GM12878 (cell line): ENCODE results near the gene SERPINA6. TPM values are rescaled to one million over a fixed set of nuclear protein-coding genes. Genes with fewer than 3 reads are reported as not detected.

Experiments
- ATAC-seq: fragments of 200-7000 bp; cut with Tn5 transposase; 3 replicates; pipeline ENCODE4 v1.9.1; 2020; ENCODE audit warnings: mild to moderate bottlenecking, moderate library complexity
- BruUV-seq: library from RNA; stranded (reverse); fragments of 400-500 nt; replicated peaks from 2 replicates; lab custom pipeline; 2021; lab: Mats Ljungman, UMichigan
- CTCF ChIA-PET: fragments of 300-600 bp; sonication (Branson Sonifier 250); formaldehyde crosslinking; extraction: SDS; loops from one replicate; lab custom pipeline; 2021; ENCODE audit warnings: inconsistent platforms; lab: Yijun Ruan, JAX
- POLR2A ChIA-PET: fragments of 350-600 bp; formaldehyde crosslinking; extraction: SDS; loops from one replicate; lab custom pipeline; 2021; ENCODE audit warnings: inconsistent platforms; lab: Charles Lee
- RAD21 ChIA-PET: fragments of 300-600 bp; sonication (Branson Sonifier 250); formaldehyde crosslinking; loops from one replicate; lab custom pipeline; 2023; ENCODE audit warnings: antibody characterized with exemption; ENCODE audit not compliant: unreplicated experiment; lab: Charles Lee
- SMC1A ChIA-PET: fragments of 300-600 bp; sonication (Branson Sonifier 250); formaldehyde crosslinking; loops from one replicate; lab custom pipeline; 2023; ENCODE audit not compliant: unreplicated experiment, uncharacterized antibody; lab: Charles Lee
- DNase-seq: peaks from one replicate; pipeline ENCODE4 v3.0.0-alpha.2; 2011; ENCODE audit warnings: low read depth, low spot score
- FAIRE-seq: peaks from 3 replicates; lab custom pipeline; 2011; peaks lifted over from hg19 to GRCh38; lab: Jason Lieb, UNC
- H2AFZ ChIP-seq: 2 replicates; pipeline ENCODE4 v1.6.0; 2011; ENCODE audit warnings: low read depth, low read length, control low read depth; ENCODE audit not compliant: control insufficient read depth
- H3K27ac ChIP-seq: 2 replicates; pipeline ENCODE4 v1.5.1; 2011; ENCODE audit warnings: control low read depth; ENCODE audit not compliant: control insufficient read depth, insufficient read depth
- H3K27me3 ChIP-seq, 2 experiments: replicated peaks in 1 of 2; 2 replicates each; pipeline versions ENCODE4 v1.6.0 to v1.6.1; 2011; ENCODE audit warnings: low read length in 1 of 2; ENCODE audit not compliant: control insufficient read depth in 2 of 2, insufficient read depth in 2 of 2
- H3K36me3 ChIP-seq, 2 experiments: 2 replicates each; pipeline ENCODE4 v1.5.1; 2011; ENCODE audit warnings: low read length in 1 of 2; ENCODE audit not compliant: control insufficient read depth in 2 of 2, insufficient read depth in 2 of 2
- H3K4me1 ChIP-seq: 2 replicates; pipeline ENCODE4 v1.6.1; 2011; ENCODE audit warnings: mild to moderate bottlenecking, low read length, moderate library complexity, mixed read lengths; ENCODE audit not compliant: control insufficient read depth, insufficient read depth
- H3K4me2 ChIP-seq: 2 replicates; pipeline ENCODE4 v1.6.0; 2011; ENCODE audit warnings: control low read depth; ENCODE audit not compliant: control insufficient read depth, insufficient read depth
- H3K4me3 ChIP-seq: fragments of 200-600 bp; sonication (generic); 2 replicates; pipeline ENCODE4 v1.5.1; 2016
- H3K79me2 ChIP-seq: 2 replicates; pipeline ENCODE4 v1.6.0; 2011; ENCODE audit warnings: low read length; ENCODE audit not compliant: control insufficient read depth, insufficient read depth
- H3K9ac ChIP-seq: 2 replicates; pipeline ENCODE4 v1.8.0; 2011; ENCODE audit warnings: low read length, control low read depth, mixed read lengths; ENCODE audit not compliant: control insufficient read depth, insufficient read depth
- H3K9me3 ChIP-seq: replicated peaks from 3 replicates; pipeline ENCODE4 v1.5.1; 2011; ENCODE audit warnings: mild to moderate bottlenecking, low read length; ENCODE audit not compliant: control insufficient read depth, insufficient read depth
- H4K20me1 ChIP-seq: 2 replicates; pipeline ENCODE4 v1.6.0; 2011; ENCODE audit not compliant: control insufficient read depth, insufficient read depth
- ATF2 ChIP-seq: IDR thresholded peaks from 2 replicates; pipeline ENCODE4 v1.6.1; 2012; ENCODE audit warnings: low read length, inconsistent platforms
- BMI1 ChIP-seq: fragments of 450-650 bp; IDR thresholded peaks from 2 replicates; pipeline ENCODE4 v1.6.1; 2016; ENCODE audit warnings: mild to moderate bottlenecking, moderate library complexity, borderline replicate concordance
- CTCF ChIP-seq, 3 experiments: IDR thresholded peaks in 2 of 3; conservative IDR thresholded peaks in 1 of 3; 2 replicates each; pipeline ENCODE4 v1.5.1; 2011; ENCODE audit warnings: low read depth in 3 of 3, low read length in 3 of 3, mild to moderate bottlenecking in 3 of 3, control low read depth in 2 of 3, moderate library complexity in 2 of 3, inconsistent platforms in 1 of 3, mixed read lengths in 1 of 3; ENCODE audit not compliant: control insufficient read depth in 2 of 3, insufficient read depth in 1 of 3; ENCODE audit errors: extremely low read depth in 1 of 3
- EED ChIP-seq: sonication (generic); IDR thresholded peaks from 2 replicates; pipeline ENCODE4 v1.6.1; 2016; ENCODE audit warnings: antibody characterized with exemption, low read depth
- EGR1 ChIP-seq, 2 experiments: IDR thresholded peaks; 1 replicate in 1 of 2; 2 replicates in 1 of 2; pipeline ENCODE4 v1.6.1; 2011 to 2012; ENCODE audit warnings: low read depth in 2 of 2, low read length in 2 of 2, borderline replicate concordance in 1 of 2, mild to moderate bottlenecking in 1 of 2, moderate library complexity in 1 of 2
- HDGF ChIP-seq: fragments of 450-650 bp; IDR thresholded peaks from 2 replicates; pipeline ENCODE4 v1.6.1; 2016; ENCODE audit warnings: antibody characterized with exemption
- HSF1 ChIP-seq: fragments of 150-350 bp; IDR thresholded peaks from 2 replicates; pipeline ENCODE4 v1.6.1; 2014; ENCODE audit warnings: mild to moderate bottlenecking, low read depth, low read length
- MEF2B ChIP-seq: fragments of 450-650 bp; IDR thresholded peaks from 2 replicates; pipeline ENCODE4 v1.6.1; 2018; ENCODE audit warnings: mild to moderate bottlenecking, moderate library complexity; ENCODE audit not compliant: partially characterized antibody, poor library complexity, severe bottlenecking
- POU2F2 ChIP-seq: IDR thresholded peaks from 3 replicates; pipeline ENCODE4 v1.6.1; 2011; ENCODE audit warnings: low read depth, mild to moderate bottlenecking, low read length, borderline replicate concordance
- RUNX3 ChIP-seq: IDR thresholded peaks from 2 replicates; pipeline ENCODE4 v1.6.1; 2012; ENCODE audit warnings: low read length, inconsistent platforms
- SPI1 ChIP-seq: IDR thresholded peaks from 2 replicates; pipeline ENCODE4 v1.6.1; 2011; ENCODE audit warnings: low read depth, mild to moderate bottlenecking, low read length, moderate library complexity, borderline replicate concordance; ENCODE audit not compliant: insufficient read depth
- SRF ChIP-seq, 2 experiments: IDR thresholded peaks; 2 replicates each; pipeline ENCODE4 v1.6.1; 2011; ENCODE audit warnings: low read depth in 2 of 2, low read length in 2 of 2, mild to moderate bottlenecking in 1 of 2, moderate library complexity in 1 of 2
- TCF7 ChIP-seq: IDR thresholded peaks from 2 replicates; pipeline ENCODE4 v1.6.1; 2014; ENCODE audit warnings: antibody characterized with exemption, borderline replicate concordance
- ZBTB40 ChIP-seq: fragments of 450-650 bp; IDR thresholded peaks from 2 replicates; pipeline ENCODE4 v1.6.1; 2016; ENCODE audit warnings: mild to moderate bottlenecking, moderate library complexity, borderline replicate concordance
- in situ Hi-C: fragments of 300-500 bp; cut with MboI; formaldehyde crosslinking; loops from 9 replicates; pipeline ENCODE4 v1.14.3; 2018; ENCODE audit warnings: mixed read lengths
- intact Hi-C: fragments of 100-400 bp; cut with micrococcal nuclease; formaldehyde crosslinking; loops from one replicate; pipeline ENCODE4 v1.14.2; 2022; ENCODE audit not compliant: unreplicated experiment
- polyA plus RNA-seq, 11 experiments: library from polyadenylated mRNA; depleted of rRNA in 4 of 11; unstranded in 6 of 11; stranded (reverse) in 5 of 11; fragments of >200 nt; fragmentation: Nextera tagmentation in 4 of 11; fragmentation: Illumina TruSeq in 1 of 11; extraction: Ambion mirVana in 4 of 11; extraction: Trizol in 1 of 11; gene quantifications; 1 replicate in 1 of 11; 2 replicates in 10 of 11; pipeline versions ENCODE4 v1.2.1 to v1.2.3, GENCODE V29; 2011 to 2016; ENCODE audit warnings: inconsistent platforms in 2 of 11, missing spikeins in 2 of 11, low read depth in 1 of 11
- total RNA-seq, 4 experiments: library from RNA; depleted of rRNA in 3 of 4; stranded (reverse); fragments of >200 nt in 3 of 4; fragmentation: Illumina TruSeq in 1 of 4; extraction: Trizol in 1 of 4; gene quantifications; 2 replicates each; pipeline versions ENCODE4 v1.2.1 to v1.2.3, GENCODE V29; 2013 to 2021

Gene SERPINA6
- total and polyA plus RNA-seq, 10 of the 15 experiments (the other 5 are each of a cell fraction or from before 2014, with no cell fraction given), result 0.11 to 0.27 (median 0.23) TPM; not detected in 7

GRCh38 chr14:94334872-94335271, 11.7 kb upstream of the SERPINA6 start (continued):
- TF ChIP-seq CTCF (IDR thresholded peaks at IDR 0.05 in 2 of 3, conservative IDR thresholded peaks at IDR 0.05 in 1 of 3; ENCODE audit: control insufficient read depth in 2 of 3, extremely low read depth in 1 of 3, insufficient read depth in 1 of 3, low read depth in 3 of 3, low read length in 3 of 3) (no peak), BMI1 (no peak), SPI1 (no peak), POU2F2 (no peak)

GRCh38 chr14:94332587-94332986, 9.5 kb upstream of the SERPINA6 start:
- intact Hi-C loops (no loop called here), in situ Hi-C loops (no loop called here)
- Histone ChIP-seq H4K20me1 (no peaks in the 10 kb centered on the region), H3K27ac (no peak overlapping the region), H3K36me3 (no peaks in the 10 kb centered on the region), H3K79me2 (no peaks in the 10 kb centered on the region), H3K4me3 (no peak overlapping the region), H3K4me2 (no peak overlapping the region), H3K9me3 (no peaks in the 10 kb centered on the region), H3K4me1 (no peaks in the 10 kb centered on the region), H2AFZ (no peak overlapping the region), H3K9ac (no peak overlapping the region), H3K27me3 (no peaks in the 10 kb centered on the region)
- no peak for ATAC-seq
- ChIA-PET POLR2A (no interaction called here), CTCF (no interaction called here), RAD21 (no interaction called here), SMC1A (no interaction called here)
- no peak for TF ChIP-seq HSF1
- TF ChIP-seq ZBTB40, result no peak
- TF ChIP-seq TCF7, result no peak
- no peak for TF ChIP-seq ATF2
- TF ChIP-seq EGR1 (IDR thresholded peaks at IDR 0.05; ENCODE audit: borderline replicate concordance in 1 of 2, low read depth in 2 of 2, low read length in 2 of 2), result no peak
- no peak for TF ChIP-seq SRF (IDR thresholded peaks at IDR 0.05; ENCODE audit: low read depth in 2 of 2, low read length in 2 of 2)
- TF ChIP-seq MEF2B, result no peak
- TF ChIP-seq HDGF, result no peak
- TF ChIP-seq EED, result no peak
- TF ChIP-seq RUNX3, result no peak
- no peak for FAIRE-seq
- no TSS peak for BruUV-seq
- no peak for DNase-seq
